ENCODE measurements around the gene EPO. TPM values are rescaled to one million over a fixed set of nuclear protein-coding genes. Genes with fewer than 3 reads are reported as not detected.
A peak's percentile ranks its signal among the peaks of the same experiment; 100 is the strongest.

EPO gene
- total RNA-seq, 1 donor from 2014 or later, result not detected

DNA sequence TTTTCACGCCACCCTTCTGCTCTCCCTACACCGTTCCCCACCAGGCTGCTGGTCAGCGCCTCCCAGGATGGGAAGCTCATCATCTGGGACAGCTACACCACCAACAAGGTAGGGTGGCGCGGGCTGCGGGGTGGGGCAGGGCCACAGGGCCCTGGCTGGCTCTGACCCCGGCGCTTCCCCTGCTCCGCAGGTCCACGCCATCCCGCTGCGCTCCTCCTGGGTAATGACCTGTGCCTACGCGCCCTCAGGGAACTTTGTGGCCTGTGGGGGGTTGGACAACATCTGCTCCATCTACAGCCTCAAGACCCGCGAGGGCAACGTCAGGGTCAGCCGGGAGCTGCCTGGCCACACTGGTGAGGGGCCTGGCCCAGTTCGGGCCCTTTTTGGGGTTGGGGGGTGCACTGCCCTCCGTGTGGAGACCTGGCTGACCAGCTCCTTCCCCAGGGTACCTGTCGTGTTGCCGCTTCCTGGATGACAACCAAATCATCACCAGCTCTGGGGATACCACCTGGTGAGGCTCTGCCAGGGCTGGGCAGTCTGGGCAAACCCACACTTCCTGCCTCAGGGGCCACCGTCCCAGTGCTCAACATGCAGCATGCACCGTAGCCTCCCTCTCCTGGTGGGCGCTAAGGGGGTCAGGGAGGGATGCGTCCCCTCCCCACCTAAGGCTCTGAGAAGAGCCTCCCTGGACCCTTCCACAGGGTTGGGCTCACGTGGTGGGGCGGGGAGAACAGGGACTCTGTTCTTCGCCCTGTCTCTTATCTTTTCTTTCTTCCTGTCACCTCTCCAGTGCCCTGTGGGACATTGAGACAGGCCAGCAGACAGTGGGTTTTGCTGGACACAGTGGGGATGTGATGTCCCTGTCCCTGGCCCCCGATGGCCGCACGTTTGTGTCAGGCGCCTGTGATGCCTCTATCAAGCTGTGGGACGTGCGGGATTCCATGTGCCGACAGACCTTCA is 42.7 kb upstream of the EPO start:
- Histone ChIP-seq H3K36me3 (ENCODE audit: control insufficient read depth in 3 of 3, insufficient read depth in 3 of 3, low read length in 3 of 3) (peaks cover 34 to 39% (median 36%) of the 10 kb centered on the region in 3 donors), H3K4me1 (ENCODE audit: control insufficient read depth in 3 of 3, insufficient read depth in 3 of 3, low read length in 3 of 3) (peaks cover 5 to 9% (median 8%) of the 10 kb centered on the region in 3 donors), H3K27ac (ENCODE audit: low read depth, low read length) (no peak overlapping the region), H3K9me3 (ENCODE audit: control insufficient read depth in 3 of 3, low read length in 3 of 3) (no peaks in the 10 kb centered on the region), H3K9ac (ENCODE audit: low read depth in 1 of 3, low read length in 3 of 3) (no peak overlapping the region), H3K27me3 (ENCODE audit: control insufficient read depth in 3 of 3, insufficient read depth in 3 of 3, low read length in 3 of 3) (no peaks in the 10 kb centered on the region), H3K4me3 (ENCODE audit: low read length in 3 of 3) (no peak overlapping the region)

DNA sequence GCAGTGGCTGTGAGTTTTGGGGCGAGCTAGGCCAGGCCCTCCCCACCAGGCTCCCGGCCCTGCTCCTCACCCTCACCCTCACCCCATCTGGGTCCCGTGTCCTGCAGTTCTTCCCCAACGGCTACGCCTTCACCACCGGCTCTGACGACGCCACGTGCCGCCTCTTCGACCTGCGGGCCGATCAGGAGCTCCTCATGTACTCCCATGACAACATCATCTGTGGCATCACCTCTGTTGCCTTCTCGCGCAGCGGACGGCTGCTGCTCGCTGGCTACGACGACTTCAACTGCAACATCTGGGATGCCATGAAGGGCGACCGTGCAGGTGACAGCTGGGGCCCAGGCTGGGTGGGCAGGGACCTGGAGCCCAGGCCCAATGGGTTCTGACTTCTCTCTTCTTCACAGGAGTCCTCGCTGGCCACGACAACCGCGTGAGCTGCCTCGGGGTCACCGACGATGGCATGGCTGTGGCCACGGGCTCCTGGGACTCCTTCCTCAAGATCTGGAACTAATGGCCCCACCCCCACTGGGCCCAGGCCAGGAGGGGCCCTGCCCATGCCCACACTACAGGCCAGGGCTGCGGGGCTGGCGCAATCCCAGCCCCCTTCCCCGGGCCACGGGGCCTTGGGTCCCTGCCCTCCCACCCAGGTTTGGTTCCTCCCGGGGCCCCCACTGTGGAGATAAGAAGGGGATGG is 41.8 kb upstream of the EPO start:
- no peak overlapping the region for H3K27ac ChIP-seq (ENCODE audit: low read depth, low read length)
- peaks cover 5 to 9% (median 8%) of the 10 kb centered on the region in 3 donors for H3K4me1 ChIP-seq (ENCODE audit: control insufficient read depth in 3 of 3, insufficient read depth in 3 of 3, low read length in 3 of 3)
- peaks cover 39 to 47% (median 44%) of the 10 kb centered on the region in 3 donors for H3K36me3 ChIP-seq (ENCODE audit: control insufficient read depth in 3 of 3, insufficient read depth in 3 of 3, low read length in 3 of 3)

DNA sequence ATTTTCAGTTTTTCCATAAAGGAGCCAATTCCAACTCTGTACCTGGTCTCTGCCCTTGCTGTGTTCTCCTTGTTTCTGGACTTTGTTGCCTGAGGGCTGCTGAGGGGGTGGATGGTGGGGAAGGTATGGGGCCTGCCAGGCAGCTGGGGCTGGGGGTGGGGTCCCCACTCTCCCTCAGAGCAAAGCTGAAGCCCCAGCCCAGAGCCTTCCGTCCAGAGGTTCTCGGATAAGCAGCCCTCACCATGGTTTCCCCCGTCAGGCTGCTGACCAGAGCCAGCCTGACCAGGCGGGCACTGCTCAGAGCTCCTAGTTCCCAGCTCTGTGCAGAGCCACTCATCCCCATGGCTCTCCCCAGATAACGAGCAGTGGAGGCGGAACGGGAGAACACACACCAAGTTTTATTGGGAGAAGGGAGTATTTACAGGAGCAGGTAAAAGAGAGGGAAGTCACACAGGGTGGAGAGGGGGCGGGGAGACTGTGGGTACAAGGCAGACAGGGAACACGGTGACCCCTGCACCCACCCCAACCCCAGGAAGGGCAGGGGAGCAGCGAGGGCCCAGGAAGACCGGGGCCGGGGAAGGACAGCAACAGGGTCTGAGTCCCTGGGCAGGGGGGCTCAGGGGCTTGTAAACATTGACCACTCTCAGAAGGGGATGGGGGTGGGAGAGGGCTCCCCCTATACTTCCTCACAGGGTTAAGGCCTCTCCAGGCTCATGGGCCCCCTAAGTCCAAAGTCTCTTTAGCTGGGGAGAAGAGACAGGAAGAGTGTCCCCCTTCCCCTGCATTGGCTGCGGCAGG is 40.9 kb upstream of the EPO start:
- H3K4me3 ChIP-seq (ENCODE audit: low read length in 3 of 3), result no peak overlapping the region
- H3K9me3 ChIP-seq (ENCODE audit: control insufficient read depth in 3 of 3, low read length in 3 of 3), result no peaks in the 10 kb centered on the region
- no peak overlapping the region for H3K27ac ChIP-seq (ENCODE audit: low read depth, low read length)
- H3K27me3 ChIP-seq (ENCODE audit: control insufficient read depth in 3 of 3, insufficient read depth in 3 of 3, low read length in 3 of 3), result no peaks in the 10 kb centered on the region
- H3K9ac ChIP-seq (ENCODE audit: low read depth in 1 of 3, low read length in 3 of 3), result no peak overlapping the region
- peaks cover 5 to 9% (median 8%) of the 10 kb centered on the region in 3 donors for H3K4me1 ChIP-seq (ENCODE audit: control insufficient read depth in 3 of 3, insufficient read depth in 3 of 3, low read length in 3 of 3)
- peaks cover 45 to 55% (median 53%) of the 10 kb centered on the region in 3 donors for H3K36me3 ChIP-seq (ENCODE audit: control insufficient read depth in 3 of 3, insufficient read depth in 3 of 3, low read length in 3 of 3)

More for the DNA sequence above, 41.8 kb upstream of the EPO start:
- Histone ChIP-seq H3K9me3 (ENCODE audit: control insufficient read depth in 3 of 3, low read length in 3 of 3) (no peaks in the 10 kb centered on the region), H3K4me3 (ENCODE audit: low read length in 3 of 3) (no peak overlapping the region), H3K27me3 (ENCODE audit: control insufficient read depth in 3 of 3, insufficient read depth in 3 of 3, low read length in 3 of 3) (no peaks in the 10 kb centered on the region), H3K9ac (ENCODE audit: low read depth in 1 of 3, low read length in 3 of 3) (no peak overlapping the region)

DNA sequence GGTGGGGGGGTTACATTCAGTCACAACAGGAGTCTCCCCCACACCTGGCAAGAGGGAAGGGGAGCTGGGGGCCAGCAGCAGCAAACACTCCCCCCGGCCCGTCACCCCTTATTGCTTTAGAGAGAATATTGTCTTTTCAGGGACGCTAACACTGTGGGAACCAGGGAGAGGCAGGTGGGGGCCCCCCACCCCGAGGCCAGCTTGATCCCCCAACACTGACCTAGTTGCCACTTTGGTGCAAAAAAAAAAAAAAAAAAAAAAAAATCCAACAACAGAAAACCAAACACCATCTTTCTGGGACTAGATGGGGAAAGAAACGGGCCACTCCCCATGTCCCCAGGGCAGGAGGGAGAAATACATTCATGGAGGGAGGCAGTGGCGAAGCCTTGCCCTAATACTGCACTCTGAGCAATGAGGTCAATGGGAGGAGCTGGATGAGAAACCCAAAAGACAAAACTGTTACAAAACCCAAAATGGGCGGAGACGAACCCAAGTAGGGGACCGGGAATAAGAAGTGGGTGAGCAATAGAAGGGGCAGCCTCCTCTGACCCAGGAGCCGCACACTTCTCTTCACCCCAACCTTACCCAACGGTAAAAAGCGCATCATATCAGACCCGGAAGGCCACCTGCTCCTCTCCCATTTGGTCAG is 40.2 kb upstream of the EPO start:
- Histone ChIP-seq H3K36me3 (ENCODE audit: control insufficient read depth in 3 of 3, insufficient read depth in 3 of 3, low read length in 3 of 3) (peaks cover 52 to 62% (median 59%) of the 10 kb centered on the region in 3 donors), H3K27me3 (ENCODE audit: control insufficient read depth in 3 of 3, insufficient read depth in 3 of 3, low read length in 3 of 3) (no peaks in the 10 kb centered on the region), H3K4me1 (ENCODE audit: control insufficient read depth in 3 of 3, insufficient read depth in 3 of 3, low read length in 3 of 3) (peaks cover 5 to 9% (median 6%) of the 10 kb centered on the region in 3 donors), H3K27ac (ENCODE audit: low read depth, low read length) (no peak overlapping the region), H3K9me3 (ENCODE audit: control insufficient read depth in 3 of 3, low read length in 3 of 3) (no peaks in the 10 kb centered on the region), H3K9ac (ENCODE audit: low read depth in 1 of 3, low read length in 3 of 3) (peak overlapping the region in 1 of 3 donors; percentile 16), H3K4me3 (ENCODE audit: low read length in 3 of 3) (no peak overlapping the region)

DNA sequence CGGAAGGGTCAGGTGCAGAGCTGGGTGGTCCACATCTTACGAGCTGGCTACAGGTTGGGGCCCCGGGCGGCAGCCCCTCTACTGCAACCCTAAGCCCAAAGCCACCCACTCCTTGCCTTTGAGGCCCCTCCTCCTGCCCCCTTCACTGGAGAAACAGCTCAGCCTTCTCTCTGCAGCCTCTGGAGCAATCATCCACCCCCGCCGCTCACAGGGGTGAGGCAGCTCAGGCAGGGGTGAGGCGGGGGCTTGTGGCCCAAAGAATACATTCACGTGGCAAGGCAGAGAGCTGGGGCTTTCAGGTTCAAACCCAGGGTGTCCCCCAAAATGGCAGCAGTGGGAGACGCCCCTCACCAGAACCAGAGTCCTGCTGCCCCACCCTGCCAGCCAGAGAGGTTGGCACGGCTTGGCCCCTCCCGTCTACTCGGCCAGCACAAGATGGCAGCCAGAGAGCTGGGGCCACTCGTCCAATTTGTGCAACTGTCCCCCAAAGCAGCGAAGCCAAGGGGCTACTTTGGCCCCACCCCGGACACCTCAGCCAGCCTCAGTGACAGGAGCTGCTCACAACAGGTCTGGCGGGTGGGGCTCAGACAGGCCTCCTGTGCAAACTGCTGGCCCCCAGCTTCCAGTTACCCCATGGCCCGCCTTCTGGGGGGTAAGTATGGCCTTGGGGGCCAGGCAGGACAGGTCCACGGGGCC is 39.5 kb upstream of the EPO start:
- Histone ChIP-seq H3K4me3 (ENCODE audit: low read length in 3 of 3) (no peak overlapping the region), H3K27me3 (ENCODE audit: control insufficient read depth in 3 of 3, insufficient read depth in 3 of 3, low read length in 3 of 3) (no peaks in the 10 kb centered on the region), H3K27ac (ENCODE audit: low read depth, low read length) (no peak overlapping the region), H3K4me1 (ENCODE audit: control insufficient read depth in 3 of 3, insufficient read depth in 3 of 3, low read length in 3 of 3) (peaks cover 5 to 9% (median 6%) of the 10 kb centered on the region in 3 donors), H3K9ac (ENCODE audit: low read depth in 1 of 3, low read length in 3 of 3) (peak overlapping the region in 1 of 3 donors; percentile 16), H3K9me3 (ENCODE audit: control insufficient read depth in 3 of 3, low read length in 3 of 3) (no peaks in the 10 kb centered on the region), H3K36me3 (ENCODE audit: control insufficient read depth in 3 of 3, insufficient read depth in 3 of 3, low read length in 3 of 3) (peaks cover 59 to 69% (median 66%) of the 10 kb centered on the region in 3 donors)

DNA sequence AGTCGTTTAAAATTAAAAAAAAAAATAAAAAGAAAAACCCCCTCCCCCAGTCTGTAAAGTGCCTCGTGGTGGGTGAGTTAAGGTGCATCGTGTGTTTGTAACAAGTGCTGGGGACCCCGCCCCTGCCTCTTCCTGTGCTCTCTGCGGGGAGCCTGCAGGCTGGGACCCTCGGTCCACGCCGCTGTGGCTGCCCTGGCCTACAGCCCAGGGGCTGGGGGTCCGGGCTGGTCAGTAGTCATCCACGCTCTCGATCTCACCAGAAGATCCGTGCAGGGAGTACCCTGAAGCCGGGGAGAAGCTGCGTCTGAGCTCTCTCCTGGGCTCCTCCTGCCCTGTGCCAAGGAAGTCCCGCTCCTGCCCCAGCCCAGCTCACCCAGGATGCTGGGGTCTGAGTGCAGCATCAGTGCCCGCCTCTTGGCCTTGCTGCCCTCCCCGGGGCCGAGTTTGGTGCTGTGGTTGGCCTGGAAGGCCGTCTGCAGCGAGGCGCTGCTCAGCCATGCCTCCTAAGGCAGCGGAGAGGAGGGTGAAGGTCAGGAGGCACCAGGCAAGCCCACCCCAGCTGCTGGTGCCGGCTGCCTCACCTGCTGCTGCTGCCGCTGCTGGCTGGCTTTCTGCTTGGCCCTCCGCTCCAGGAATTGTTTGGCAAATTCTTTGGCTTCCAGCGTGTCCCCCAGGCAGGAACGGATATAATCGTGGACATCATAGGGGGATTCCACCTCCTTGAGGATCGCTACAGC is 38.6 kb upstream of the EPO start:
- Histone ChIP-seq H3K4me3 (ENCODE audit: low read length in 3 of 3) (no peak overlapping the region), H3K9ac (ENCODE audit: low read depth in 1 of 3, low read length in 3 of 3) (no peak overlapping the region), H3K27me3 (ENCODE audit: control insufficient read depth in 3 of 3, insufficient read depth in 3 of 3, low read length in 3 of 3) (no peaks in the 10 kb centered on the region), H3K27ac (ENCODE audit: low read depth, low read length) (no peak overlapping the region), H3K9me3 (ENCODE audit: control insufficient read depth in 3 of 3, low read length in 3 of 3) (no peaks in the 10 kb centered on the region), H3K4me1 (ENCODE audit: control insufficient read depth in 3 of 3, insufficient read depth in 3 of 3, low read length in 3 of 3) (peaks cover 2 to 4% (median 4%) of the 10 kb centered on the region in 3 donors), H3K36me3 (ENCODE audit: control insufficient read depth in 3 of 3, insufficient read depth in 3 of 3, low read length in 3 of 3) (peaks cover 64 to 73% (median 72%) of the 10 kb centered on the region in 3 donors)

DNA sequence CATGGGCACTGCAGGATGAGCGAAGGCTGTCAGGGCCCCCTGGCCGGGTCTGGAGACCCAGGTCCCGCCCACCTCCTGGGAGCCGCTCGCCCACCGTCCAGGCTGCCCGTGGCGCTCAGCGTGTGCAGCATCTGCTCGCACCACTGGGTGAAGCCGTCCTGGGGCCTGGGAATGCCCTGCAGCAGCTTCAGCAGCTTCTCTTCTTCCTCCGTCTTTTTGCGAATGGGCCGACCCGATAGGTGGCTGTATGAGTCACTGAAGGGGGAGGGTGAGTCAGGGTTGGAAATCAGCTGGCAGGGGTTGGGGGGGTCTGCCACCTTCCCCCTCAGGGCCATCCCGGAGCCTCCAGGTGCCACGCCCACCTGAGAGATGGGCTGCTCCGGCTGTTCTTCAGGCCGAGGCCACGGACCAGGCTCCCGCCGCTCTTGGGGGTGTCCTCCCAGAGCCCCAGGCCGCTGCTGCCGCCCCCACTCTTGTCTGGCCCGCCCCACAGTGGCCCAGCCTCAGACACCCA is 38.0 kb upstream of the EPO start:
- H3K9ac ChIP-seq (ENCODE audit: low read depth in 1 of 3, low read length in 3 of 3), result no peak overlapping the region
- H3K4me3 ChIP-seq (ENCODE audit: low read length in 3 of 3), result no peak overlapping the region
- peaks cover 0 to 4% (median 0%) of the 10 kb centered on the region in 3 donors for H3K4me1 ChIP-seq (ENCODE audit: control insufficient read depth in 3 of 3, insufficient read depth in 3 of 3, low read length in 3 of 3)
- H3K27ac ChIP-seq (ENCODE audit: low read depth, low read length), result no peak overlapping the region
- peaks cover 64 to 73% (median 71%) of the 10 kb centered on the region in 3 donors for H3K36me3 ChIP-seq (ENCODE audit: control insufficient read depth in 3 of 3, insufficient read depth in 3 of 3, low read length in 3 of 3)
- no peaks in the 10 kb centered on the region for H3K27me3 ChIP-seq (ENCODE audit: control insufficient read depth in 3 of 3, insufficient read depth in 3 of 3, low read length in 3 of 3)
- H3K9me3 ChIP-seq (ENCODE audit: control insufficient read depth in 3 of 3, low read length in 3 of 3), result no peaks in the 10 kb centered on the region

DNA sequence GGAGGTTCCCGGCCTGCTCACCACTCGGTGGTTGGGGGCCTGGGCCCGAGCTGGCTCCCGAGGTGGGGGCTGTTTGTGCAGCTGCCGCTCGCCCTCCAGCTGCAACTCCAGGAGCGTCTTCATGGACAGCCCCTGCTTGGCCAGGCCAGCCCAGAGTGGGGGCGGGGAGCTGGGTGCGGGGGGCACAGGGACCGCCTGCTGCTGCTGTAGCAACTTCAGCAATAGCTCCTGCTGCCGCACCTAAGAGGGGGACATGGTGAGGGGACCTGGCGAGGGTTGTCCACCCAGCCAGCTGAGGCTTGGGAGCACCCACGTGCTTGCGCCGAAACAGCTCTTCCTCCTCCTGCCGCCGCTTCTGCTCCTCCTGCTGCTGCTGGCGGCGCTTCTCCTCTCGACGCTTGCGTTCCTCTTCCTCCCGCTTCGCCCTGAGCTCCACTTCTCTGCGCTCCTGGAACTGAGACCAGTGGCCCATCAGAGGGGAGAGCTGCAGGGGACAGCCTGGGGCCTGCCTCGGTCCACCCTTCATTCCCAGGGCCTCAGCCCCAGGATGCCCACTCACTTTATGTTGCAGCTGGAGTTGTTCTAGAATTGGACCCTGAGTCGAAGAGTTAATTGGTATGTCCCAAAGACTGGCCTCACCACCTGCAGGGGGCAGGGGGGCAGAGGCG is 37.1 kb upstream of the EPO start:
- Histone ChIP-seq H3K9ac (ENCODE audit: low read depth in 1 of 3, low read length in 3 of 3) (no peak overlapping the region), H3K4me3 (ENCODE audit: low read length in 3 of 3) (no peak overlapping the region), H3K27me3 (ENCODE audit: control insufficient read depth in 3 of 3, insufficient read depth in 3 of 3, low read length in 3 of 3) (no peaks in the 10 kb centered on the region), H3K9me3 (ENCODE audit: control insufficient read depth in 3 of 3, low read length in 3 of 3) (no peaks in the 10 kb centered on the region), H3K4me1 (ENCODE audit: control insufficient read depth in 3 of 3, insufficient read depth in 3 of 3, low read length in 3 of 3) (peaks cover 0 to 4% (median 0%) of the 10 kb centered on the region in 3 donors), H3K27ac (ENCODE audit: low read depth, low read length) (no peak overlapping the region), H3K36me3 (ENCODE audit: control insufficient read depth in 3 of 3, insufficient read depth in 3 of 3, low read length in 3 of 3) (peaks cover 61 to 70% (median 68%) of the 10 kb centered on the region in 3 donors)
